CD14-positive monocyte (primary cell): ENCODE results near the gene MMRN2. TPM values are rescaled to one million over a fixed set of nuclear protein-coding genes. Genes with fewer than 3 reads are reported as not detected.

Experiments used
- DNase-seq, 3 donors: peaks; one replicate each; pipeline ENCODE4 v3.0.0-alpha.2; 2011 to 2022
- H2AFZ ChIP-seq: 2 replicates; pipeline ENCODE4 v1.6.0; 2012; ENCODE audit warnings: mild to moderate bottlenecking, low read depth, low read length, inconsistent platforms; ENCODE audit not compliant: insufficient read depth, poor library complexity, severe bottlenecking
- H3K27ac ChIP-seq, 2 donors: 1 replicate in 1 of 2; 2 replicates in 1 of 2; pipeline ENCODE4 v1.5.1; 2012 to 2013; ENCODE audit warnings: low read length in 2 of 2, control low read depth in 1 of 2, inconsistent platforms in 1 of 2, low read depth in 1 of 2, mild to moderate bottlenecking in 1 of 2
- H3K27me3 ChIP-seq, 2 donors: one replicate each; pipeline versions ENCODE4 v1.6.0 to v1.6.1; 2011 to 2013; ENCODE audit warnings: low read length in 2 of 2; ENCODE audit not compliant: control insufficient read depth in 2 of 2, insufficient read depth in 2 of 2
- H3K36me3 ChIP-seq, 2 donors: replicated peaks in 1 of 2; 1 replicate in 1 of 2; 2 replicates in 1 of 2; pipeline versions ENCODE4 v1.5.1 to v1.6.1; 2012 to 2013; ENCODE audit warnings: low read length in 2 of 2, control low read depth in 1 of 2, inconsistent platforms in 1 of 2, mild to moderate bottlenecking in 1 of 2; ENCODE audit not compliant: insufficient read depth in 2 of 2, control insufficient read depth in 1 of 2
- H3K4me1 ChIP-seq, 2 donors: 1 replicate in 1 of 2; 2 replicates in 1 of 2; pipeline versions ENCODE4 v1.5.1 to v1.6.1; 2012 to 2013; ENCODE audit warnings: low read length in 2 of 2, control low read depth in 1 of 2, inconsistent platforms in 1 of 2, mild to moderate bottlenecking in 1 of 2, moderate library complexity in 1 of 2; ENCODE audit not compliant: insufficient read depth in 2 of 2, control insufficient read depth in 1 of 2
- H3K4me2 ChIP-seq: replicated peaks from 2 replicates; pipeline ENCODE3; 2012; ENCODE audit warnings: low read length, moderate library complexity, mild to moderate bottlenecking; ENCODE audit not compliant: poor library complexity, severe bottlenecking; ENCODE audit errors: extremely low read depth
- H3K4me3 ChIP-seq, 3 experiments: fragments of 200-600 bp in 1 of 3; sonication (generic) in 1 of 3; replicated peaks in 1 of 3; 1 replicate in 2 of 3; 2 replicates in 1 of 3; pipeline ENCODE4 v1.5.1; 2011 to 2013; ENCODE audit warnings: low read length in 3 of 3, mild to moderate bottlenecking in 3 of 3, control low read depth in 2 of 3, low read depth in 2 of 3, inconsistent platforms in 1 of 3, moderate library complexity in 1 of 3
- H3K79me2 ChIP-seq: 2 replicates; pipeline ENCODE4 v1.6.0; 2012; ENCODE audit warnings: mild to moderate bottlenecking, control low read depth, inconsistent platforms, low read length, moderate library complexity; ENCODE audit not compliant: insufficient read depth
- H3K9ac ChIP-seq: 2 replicates; pipeline ENCODE4 v1.6.0; 2017; ENCODE audit warnings: low read length, mild to moderate bottlenecking; ENCODE audit not compliant: insufficient read depth, poor library complexity, severe bottlenecking
- H3K9me3 ChIP-seq, 2 donors: replicated peaks in 1 of 2; 1 replicate in 1 of 2; 2 replicates in 1 of 2; pipeline versions ENCODE4 v1.5.1 to v1.6.1; 2012 to 2013; ENCODE audit warnings: low read length in 2 of 2, control low read depth in 1 of 2; ENCODE audit not compliant: control insufficient read depth in 1 of 2, insufficient read depth in 1 of 2
- H4K20me1 ChIP-seq: 2 replicates; pipeline ENCODE4 v1.6.0; 2012; ENCODE audit warnings: mild to moderate bottlenecking, low read length, control low read depth, moderate library complexity; ENCODE audit not compliant: insufficient read depth
- H3K27ac Mint-ChIP-seq, 7 donors: one replicate each; pipeline ENCODE4 v1.8.0; 2020; ENCODE audit warnings: mild to moderate bottlenecking in 7 of 7, mixed read lengths in 7 of 7, moderate library complexity in 6 of 7, inconsistent platforms in 2 of 7
- H3K27me3 Mint-ChIP-seq, 3 donors: one replicate each; pipeline ENCODE4 v1.8.0; 2021 to 2022; ENCODE audit warnings: low read depth in 3 of 3, mild to moderate bottlenecking in 3 of 3, mixed read lengths in 3 of 3, moderate library complexity in 3 of 3, inconsistent platforms in 1 of 3
- H3K36me3 Mint-ChIP-seq, 2 donors: one replicate each; pipeline ENCODE4 v1.8.0; 2020; ENCODE audit warnings: mixed read lengths in 2 of 2, inconsistent platforms in 1 of 2, mild to moderate bottlenecking in 1 of 2
- H3K4me1 Mint-ChIP-seq: one replicate; pipeline ENCODE4 v1.8.0; 2020; ENCODE audit warnings: mild to moderate bottlenecking, mixed read lengths
- H3K4me3 Mint-ChIP-seq, 2 donors: one replicate each; pipeline ENCODE4 v1.8.0; 2020; ENCODE audit warnings: mild to moderate bottlenecking in 2 of 2, mixed read lengths in 2 of 2, moderate library complexity in 1 of 2
- H3K9me3 Mint-ChIP-seq, 7 donors: one replicate each; pipeline ENCODE4 v1.8.0; 2020 to 2022; ENCODE audit warnings: mixed read lengths in 7 of 7, mild to moderate bottlenecking in 6 of 7, moderate library complexity in 6 of 7, inconsistent platforms in 2 of 7
- WGBS: methylation state at CpG from one replicate; pipeline ENCODE4 v1.1.5; 2013; ENCODE audit warnings: missing lambda C conversion rate; ENCODE audit not compliant: insufficient coverage; 5-methylcytosine and 5-hydroxymethylcytosine counted together
- intact Hi-C, 2 donors: fragments of 100-400 bp; cut with micrococcal nuclease; formaldehyde crosslinking; loops; one replicate each; pipeline versions ENCODE4 v1.15.0 to v1.15.1; 2023
- polyA plus RNA-seq, 3 donors: library from polyadenylated mRNA; depleted of rRNA in 1 of 3; unstranded in 2 of 3; stranded (reverse) in 1 of 3; fragments of 300-500 nt in 2 of 3; fragments of >200 nt in 1 of 3; fragmentation: Illumina TruSeq in 2 of 3; gene quantifications; 1 replicate in 2 of 3; 2 replicates in 1 of 3; pipeline ENCODE4 v1.2.3, GENCODE V29; 2012 to 2021
- TF ChIP-seq, protein P1 (sequence below): fragments of 200-600 bp; IDR thresholded peaks from one replicate; pipeline ENCODE4 v1.8.0; 2022; ENCODE audit warnings: antibody characterized with exemption, mild to moderate bottlenecking

Gene MMRN2
- polyA plus RNA-seq, 3 donors = 0.07 to 1.8 TPM; not detected in 1

DNA sequence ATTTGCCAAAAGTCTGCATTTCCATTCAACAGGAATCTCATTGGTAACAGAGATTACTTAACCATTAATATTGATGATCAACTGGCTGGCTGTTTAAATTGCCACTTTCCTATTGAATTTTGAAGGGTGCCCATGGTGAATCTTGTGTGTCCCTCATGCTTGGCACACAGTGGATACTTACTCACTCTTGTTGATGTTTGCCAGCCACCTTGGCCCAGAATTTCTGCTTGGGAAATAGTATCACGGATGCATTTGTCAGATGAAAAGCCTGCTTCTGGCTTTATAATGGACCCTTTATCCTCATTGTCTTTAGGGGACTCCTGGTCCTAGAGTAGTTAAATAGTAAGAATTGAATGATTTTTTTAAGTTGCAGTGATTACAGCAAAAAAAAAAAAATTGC, 52.0 kb downstream of the MMRN2 start:
- no peak overlapping the region for H3K27ac ChIP-seq
- no peak overlapping the region for H2AFZ ChIP-seq
- no peaks in the 10 kb centered on the region for H3K79me2 ChIP-seq
- peaks cover 6 to 23% (median 13%) of the 10 kb centered on the region in 7 donors for H3K9me3 Mint-ChIP-seq
- no peaks in the 10 kb centered on the region for H3K4me1 Mint-ChIP-seq
- no peaks in the 10 kb centered on the region for H4K20me1 ChIP-seq
- peaks cover 0 to 2% of the 10 kb centered on the region in 2 donors for H3K27me3 ChIP-seq
- DNase-seq = no peak
- no peak overlapping the region for H3K9ac ChIP-seq
- no peak overlapping the region for H3K4me3 Mint-ChIP-seq
- no CpG with 5 or more reads among the region's 1 CpG for WGBS
- no peaks in the 10 kb centered on the region for H3K4me1 ChIP-seq
- no peaks in the 10 kb centered on the region for H3K36me3 ChIP-seq
- intact Hi-C loops = loop anchor here in 1 of 2 donors (10.0 kb wide), 1 partner anchor 191 kb away; no protein-coding TSS in a partner anchor
- H3K36me3 Mint-ChIP-seq = no peaks in the 10 kb centered on the region
- H3K9me3 ChIP-seq = peaks cover 0 to 7% of the 10 kb centered on the region in 2 donors
- H3K4me2 ChIP-seq = no peak overlapping the region
- peaks cover 5 to 9% (median 6%) of the 10 kb centered on the region in 3 donors for H3K27me3 Mint-ChIP-seq
- H3K4me3 ChIP-seq = no peak overlapping the region
- H3K27ac Mint-ChIP-seq = no peak overlapping the region
- TF ChIP-seq, protein P1, sequence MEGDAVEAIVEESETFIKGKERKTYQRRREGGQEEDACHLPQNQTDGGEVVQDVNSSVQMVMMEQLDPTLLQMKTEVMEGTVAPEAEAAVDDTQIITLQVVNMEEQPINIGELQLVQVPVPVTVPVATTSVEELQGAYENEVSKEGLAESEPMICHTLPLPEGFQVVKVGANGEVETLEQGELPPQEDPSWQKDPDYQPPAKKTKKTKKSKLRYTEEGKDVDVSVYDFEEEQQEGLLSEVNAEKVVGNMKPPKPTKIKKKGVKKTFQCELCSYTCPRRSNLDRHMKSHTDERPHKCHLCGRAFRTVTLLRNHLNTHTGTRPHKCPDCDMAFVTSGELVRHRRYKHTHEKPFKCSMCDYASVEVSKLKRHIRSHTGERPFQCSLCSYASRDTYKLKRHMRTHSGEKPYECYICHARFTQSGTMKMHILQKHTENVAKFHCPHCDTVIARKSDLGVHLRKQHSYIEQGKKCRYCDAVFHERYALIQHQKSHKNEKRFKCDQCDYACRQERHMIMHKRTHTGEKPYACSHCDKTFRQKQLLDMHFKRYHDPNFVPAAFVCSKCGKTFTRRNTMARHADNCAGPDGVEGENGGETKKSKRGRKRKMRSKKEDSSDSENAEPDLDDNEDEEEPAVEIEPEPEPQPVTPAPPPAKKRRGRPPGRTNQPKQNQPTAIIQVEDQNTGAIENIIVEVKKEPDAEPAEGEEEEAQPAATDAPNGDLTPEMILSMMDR = no peak

DNA sequence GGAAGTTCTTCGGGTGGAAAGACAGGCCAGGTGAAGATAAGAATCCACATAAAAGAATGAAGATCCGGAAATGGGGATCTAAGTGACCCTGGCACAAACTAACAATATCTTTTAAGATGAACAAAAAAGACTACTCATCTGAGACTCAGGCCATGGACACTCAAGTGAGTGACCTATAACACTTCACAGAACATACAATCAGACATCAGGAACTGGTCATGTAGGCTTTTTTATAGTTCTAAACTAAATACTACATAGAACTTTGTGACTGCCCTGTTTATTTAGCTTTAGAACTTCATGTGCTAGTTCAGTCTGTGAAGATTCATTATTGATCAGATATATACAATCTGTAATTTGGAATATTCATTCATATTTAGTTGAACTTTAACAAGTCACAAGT, 52.8 kb downstream of the MMRN2 start:
- Mint-ChIP-seq H3K27me3 (peaks cover 5 to 11% (median 10%) of the 10 kb centered on the region in 3 donors), H3K27ac (no peak overlapping the region), H3K9me3 (peaks cover 6 to 23% (median 13%) of the 10 kb centered on the region in 7 donors), H3K4me1 (no peaks in the 10 kb centered on the region), H3K36me3 (no peaks in the 10 kb centered on the region), H3K4me3 (no peak overlapping the region)
- peaks cover 0 to 7% of the 10 kb centered on the region in 2 donors for H3K9me3 ChIP-seq
- H3K4me2 ChIP-seq = no peak overlapping the region
- TF ChIP-seq, protein P1 = no peak
- no peak overlapping the region for H3K27ac ChIP-seq
- no peak overlapping the region for H3K4me3 ChIP-seq
- no peak overlapping the region for H3K9ac ChIP-seq
- H3K4me1 ChIP-seq = no peaks in the 10 kb centered on the region
- intact Hi-C loops = loop anchor here in 1 of 2 donors (10.0 kb wide), 1 partner anchor 190 kb away; no protein-coding TSS in a partner anchor
- no peaks in the 10 kb centered on the region for H3K79me2 ChIP-seq
- no peaks in the 10 kb centered on the region for H4K20me1 ChIP-seq
- no peaks in the 10 kb centered on the region for H3K36me3 ChIP-seq
- WGBS = 100% methylated on average over 1 of the region's 2 CpGs
- H2AFZ ChIP-seq = no peak overlapping the region
- peaks cover 2% of the 10 kb centered on the region in 2 donors for H3K27me3 ChIP-seq
- DNase-seq = no peak
